IMR-90 (cell line): ENCODE results near the gene ACER1. TPM values are rescaled to one million over a fixed set of nuclear protein-coding genes. Genes with fewer than 3 reads are reported as not detected.
A peak's percentile ranks its signal among the peaks of the same experiment; 100 is the strongest.

Source experiments
- ATAC-seq: fragments of 200-7000 bp; cut with Tn5 transposase; 2 replicates; pipeline ENCODE4 v1.9.1; 2020; ENCODE audit warnings: low read depth, mild to moderate bottlenecking, moderate library complexity
- BruUV-seq: library from RNA; stranded (reverse); fragments of 400-500 nt; replicated peaks from 2 replicates; lab custom pipeline; 2021; lab: Mats Ljungman, UMichigan
- CTCF ChIA-PET: fragments of 300-600 bp; formaldehyde crosslinking; extraction: SDS; loops from one replicate; lab custom pipeline; 2021; ENCODE audit warnings: antibody characterized with exemption; lab: Yijun Ruan, JAX
- POLR2A ChIA-PET: fragments of 300-600 bp; sonication (Branson Sonifier 250); formaldehyde crosslinking; loops from one replicate; lab custom pipeline; 2022; ENCODE audit warnings: antibody characterized with exemption; ENCODE audit not compliant: unreplicated experiment; lab: Charles Lee
- DNase-seq: peaks from one replicate; pipeline ENCODE4 v3.0.0; 2013
- H2AFZ ChIP-seq: replicated peaks from 2 replicates; pipeline ENCODE3; 2013; ENCODE audit warnings: low read length, mild to moderate bottlenecking; ENCODE audit not compliant: poor library complexity
- H2AK5ac ChIP-seq: 2 replicates; pipeline ENCODE4 v1.6.1; 2013; ENCODE audit warnings: low read depth, low read length, inconsistent platforms
- H2AK9ac ChIP-seq: replicated peaks from 2 replicates; pipeline ENCODE3; 2013; ENCODE audit warnings: mild to moderate bottlenecking, low read depth, low read length, moderate library complexity; ENCODE audit not compliant: poor library complexity
- H2BK120ac ChIP-seq: 2 replicates; pipeline ENCODE4 v1.6.1; 2013; ENCODE audit warnings: low read depth, low read length, inconsistent platforms
- H2BK15ac ChIP-seq: 3 replicates; pipeline ENCODE4 v1.6.1; 2013; ENCODE audit warnings: low read depth, low read length, inconsistent platforms
- H2BK20ac ChIP-seq: 2 replicates; pipeline ENCODE4 v1.6.1; 2013; ENCODE audit warnings: low read depth, mild to moderate bottlenecking, inconsistent platforms, low read length, moderate library complexity
- H2BK5ac ChIP-seq: 2 replicates; pipeline ENCODE4 v1.6.1; 2013; ENCODE audit warnings: mild to moderate bottlenecking, low read depth, low read length, inconsistent platforms; ENCODE audit not compliant: poor library complexity, severe bottlenecking
- H3K14ac ChIP-seq: replicated peaks from 2 replicates; pipeline ENCODE4 v1.6.1; 2013; ENCODE audit warnings: low read depth, low read length, inconsistent platforms
- H3K18ac ChIP-seq: 2 replicates; pipeline ENCODE4 v1.6.1; 2013; ENCODE audit warnings: low read depth, low read length, control low read depth
- H3K23ac ChIP-seq: 2 replicates; pipeline ENCODE4 v1.6.1; 2013; ENCODE audit warnings: low read depth, low read length, inconsistent platforms
- H3K27ac ChIP-seq: 2 replicates; pipeline ENCODE4 v1.5.1; 2013; ENCODE audit warnings: mild to moderate bottlenecking, control low read depth, low read length; ENCODE audit not compliant: insufficient read depth
- H3K27me3 ChIP-seq: 2 replicates; pipeline ENCODE4 v1.6.1; 2013; ENCODE audit warnings: low read length; ENCODE audit not compliant: control insufficient read depth, insufficient read depth
- H3K36me3 ChIP-seq: 2 replicates; pipeline ENCODE4 v1.6.1; 2013; ENCODE audit warnings: low read length, mixed read lengths; ENCODE audit not compliant: control insufficient read depth, insufficient read depth
- H3K4ac ChIP-seq: 2 replicates; pipeline ENCODE4 v1.6.1; 2013; ENCODE audit warnings: low read depth, low read length, inconsistent platforms
- H3K4me1 ChIP-seq: 2 replicates; pipeline ENCODE4 v1.6.1; 2013; ENCODE audit warnings: low read length, mixed read lengths; ENCODE audit not compliant: control insufficient read depth, insufficient read depth
- H3K4me2 ChIP-seq: 2 replicates; pipeline ENCODE4 v1.6.1; 2013; ENCODE audit warnings: low read depth, mild to moderate bottlenecking, control low read depth, low read length, moderate library complexity
- H3K4me3 ChIP-seq: 2 replicates; pipeline ENCODE4 v1.5.1; 2013; ENCODE audit warnings: low read depth, mild to moderate bottlenecking, control low read depth, low read length, moderate library complexity; ENCODE audit not compliant: insufficient read depth
- H3K56ac ChIP-seq: 2 replicates; pipeline ENCODE4 v1.6.1; 2013; ENCODE audit warnings: low read length, inconsistent platforms; ENCODE audit not compliant: insufficient read depth; ENCODE audit errors: extremely low read depth
- H3K79me1 ChIP-seq, 2 experiments: 2 replicates each; pipeline ENCODE4 v1.6.1; 2013; ENCODE audit warnings: low read length in 2 of 2, inconsistent platforms in 1 of 2, low read depth in 1 of 2
- H3K9ac ChIP-seq: 2 replicates; pipeline ENCODE4 v1.6.1; 2013; ENCODE audit warnings: low read depth, low read length, control low read depth
- H3K9me1 ChIP-seq: 2 replicates; pipeline ENCODE4 v1.6.1; 2013; ENCODE audit warnings: low read length, inconsistent platforms; ENCODE audit not compliant: insufficient read depth
- H3K9me3 ChIP-seq: 2 replicates; pipeline ENCODE4 v1.6.1; 2013; ENCODE audit warnings: low read length; ENCODE audit not compliant: control insufficient read depth, insufficient read depth
- H4K20me1 ChIP-seq: 2 replicates; pipeline ENCODE4 v1.6.1; 2013; ENCODE audit warnings: low read length, inconsistent platforms; ENCODE audit not compliant: insufficient read depth
- H4K5ac ChIP-seq: 2 replicates; pipeline ENCODE4 v1.6.1; 2013; ENCODE audit warnings: mild to moderate bottlenecking, low read depth, low read length, control low read depth
- H4K8ac ChIP-seq, 2 experiments: 2 replicates each; pipeline ENCODE4 v1.6.1; 2013; ENCODE audit warnings: low read depth in 2 of 2, low read length in 2 of 2, control low read depth in 1 of 2, inconsistent platforms in 1 of 2
- H4K91ac ChIP-seq: 2 replicates; pipeline ENCODE4 v1.6.1; 2013; ENCODE audit warnings: low read depth, low read length, inconsistent platforms; ENCODE audit not compliant: insufficient read depth
- ELK1 ChIP-seq: fragments of 150-350 bp; IDR thresholded peaks from 2 replicates; pipeline ENCODE4 v1.6.1; 2016; ENCODE audit warnings: low read depth, mild to moderate bottlenecking, low read length, moderate library complexity, borderline replicate concordance
- MAFK ChIP-seq: IDR thresholded peaks from 2 replicates; pipeline ENCODE4 v1.6.1; 2012; ENCODE audit warnings: low read depth, low read length, improper control_type of control experiment
- POLR2A ChIP-seq: IDR thresholded peaks from 2 replicates; pipeline ENCODE4 v1.6.1; 2012; ENCODE audit warnings: mild to moderate bottlenecking, low read depth, low read length
- RAD21 ChIP-seq: IDR thresholded peaks from 2 replicates; pipeline ENCODE4 v1.6.1; 2012; ENCODE audit warnings: low read length, improper control_type of control experiment
- RFX5 ChIP-seq: IDR thresholded peaks from 2 replicates; pipeline ENCODE4 v1.8.0; 2012; ENCODE audit warnings: low read depth, mild to moderate bottlenecking, low read length, moderate library complexity
- SMC3 ChIP-seq: fragments of 150-350 bp; IDR thresholded peaks from 2 replicates; pipeline ENCODE4 v1.6.1; 2016; ENCODE audit warnings: low read depth, mild to moderate bottlenecking, antibody characterized with exemption, low read length, moderate library complexity
- USF2 ChIP-seq: fragments of 150-350 bp; IDR thresholded peaks from 2 replicates; pipeline ENCODE4 v1.6.1; 2017; ENCODE audit warnings: mild to moderate bottlenecking, antibody characterized with exemption, low read length, low read depth
- WGBS, 2 experiments: methylation state at CpG; one replicate each; pipeline versions ENCODE4 v1.1.5 to v1.1.7; 2013; ENCODE audit warnings: missing lambda C conversion rate in 2 of 2; ENCODE audit not compliant: insufficient read length in 1 of 2; ENCODE audit errors: extremely low coverage in 2 of 2; 5-methylcytosine and 5-hydroxymethylcytosine counted together
- dilution Hi-C: fragments of 300-500 bp; cut with HindIII; formaldehyde crosslinking; loops from one replicate; pipeline ENCODE4 v1.14.3; 2018; ENCODE audit warnings: low sequenced_read_pairs; ENCODE audit not compliant: unreplicated experiment
- in situ Hi-C: fragments of 300-500 bp; cut with MboI; formaldehyde crosslinking; loops from 3 replicates; pipeline ENCODE4 v1.14.3; 2019; ENCODE audit warnings: low sequenced_read_pairs, inconsistent platforms, mixed read lengths
- intact Hi-C: fragments of 100-400 bp; cut with micrococcal nuclease; formaldehyde crosslinking; loops from 2 replicates; pipeline ENCODE4 v1.10.0; 2022
- polyA plus RNA-seq, 3 experiments: library from polyadenylated mRNA; depleted of rRNA; stranded (reverse); fragments of >200 nt; gene quantifications; 2 replicates each; pipeline ENCODE4 v1.2.3, GENCODE V29; 2012; ENCODE audit warnings: low replicate concordance in 1 of 3
- total RNA-seq: library from RNA; depleted of rRNA; stranded (reverse); fragments of >200 nt; gene quantifications from 2 replicates; pipeline ENCODE4 v1.2.3, GENCODE V29; 2012

The ACER1 gene
- total and polyA plus RNA-seq, 2 of the 4 experiments (the other 2 are of a cell fraction) = not detected

GRCh38 chr19:6279931-6280591 lies 53.4 kb downstream of the ACER1 start, which contains the start of gene MLLT1 (continued):
- TF ChIP-seq ELK1 = no peak
- TF ChIP-seq POLR2A = no peak

- in situ Hi-C loops = loop anchor here (10.0 kb wide), 1 partner anchor 55 kb away; no protein-coding TSS in a partner anchor
- Histone ChIP-seq H2AK9ac (peak overlapping the region; percentile 75), H3K9me1 (peaks cover 31% of the 10 kb centered on the region), H2BK15ac (no peak overlapping the region), H4K91ac (no peak overlapping the region), H3K4ac (no peak overlapping the region), H3K4me1 (peaks cover 29% of the 10 kb centered on the region), H2BK20ac (no peak overlapping the region), H2BK120ac (no peak overlapping the region), H3K27ac (peak overlapping the region; percentile 62), H2AFZ (peak overlapping the region; percentile 85), H4K5ac (no peak overlapping the region), H3K18ac (no peak overlapping the region), H3K14ac (no peak overlapping the region), H4K8ac (no peak overlapping the region), H3K4me2 (no peak overlapping the region), H3K23ac (no peak overlapping the region), H2AK5ac (no peak overlapping the region), H3K56ac (no peak overlapping the region), H2BK5ac (peak overlapping the region; percentile 25), H4K20me1 (peaks cover 41% of the 10 kb centered on the region), H3K9ac (peak overlapping the region; percentile 88), H3K27me3 (no peaks in the 10 kb centered on the region), H3K79me1 (peaks cover 19 to 47% of the 10 kb centered on the region in 2 experiments), H3K36me3 (peaks cover 3% of the 10 kb centered on the region; the same call in 1 of the 2 replicates), H3K4me3 (peak overlapping the region; percentile 76), H3K9me3 (no peaks in the 10 kb centered on the region)
- TF ChIP-seq SMC3 = no peak
- no peak for TF ChIP-seq USF2
- TF ChIP-seq ELK1 = no peak
- no peak for TF ChIP-seq RAD21
- TF ChIP-seq RFX5 = no peak
- no peak for TF ChIP-seq MAFK
- CTCF ChIA-PET = interaction anchor here (1.2 kb wide), 1 partner anchor 61 kb away, joined by 3 read pairs; no protein-coding TSS in a partner anchor
- POLR2A ChIA-PET = no interaction called here
- dilution Hi-C loops = no loop called here
- BruUV-seq = no TSS peak
- DNase-seq (no peak), ATAC-seq (peak; percentile 52)
- 0% methylated on average over 2 of the region's 59 CpGs; no CpG with 5 or more reads in 1 of the 2 experiments for WGBS, 2 experiments
- intact Hi-C loops = no loop called here
Observed at GRCh38 chr19:6279620-6279930, 53.8 kb downstream of the ACER1 start.
